Liver (tissue), 3 donors: ENCODE measurements around the gene LPAR1.

Experiments
- CTCF ChIP-seq: fragments of 150-350 bp; IDR thresholded peaks from 2 replicates; pipeline ENCODE4 v1.5.1; 2017; ENCODE audit warnings: improper control_type of control experiment, low read depth, low read length; ENCODE audit not compliant: missing input control
- FOXA2 ChIP-seq: IDR thresholded peaks from 2 replicates; pipeline ENCODE4 v1.6.1; 2016; ENCODE audit warnings: antibody characterized with exemption
- GABPA ChIP-seq, 2 donors: IDR thresholded peaks in 1 of 2; conservative IDR thresholded peaks in 1 of 2; 2 replicates each; pipeline ENCODE4 v1.6.1; 2016; ENCODE audit warnings: antibody characterized with exemption in 2 of 2, mild to moderate bottlenecking in 1 of 2, moderate library complexity in 1 of 2
- JUND ChIP-seq, 2 donors: IDR thresholded peaks; 2 replicates each; pipeline ENCODE4 v1.6.1; 2016; ENCODE audit warnings: antibody characterized with exemption in 2 of 2
- MAX ChIP-seq: IDR thresholded peaks from 2 replicates; pipeline ENCODE4 v1.6.1; 2016; ENCODE audit warnings: antibody characterized with exemption
- RAD21 ChIP-seq, 2 donors: IDR thresholded peaks; 2 replicates each; pipeline ENCODE4 v1.6.1; 2016; ENCODE audit warnings: antibody characterized with exemption in 2 of 2, mild to moderate bottlenecking in 2 of 2
- REST ChIP-seq: IDR thresholded peaks from 2 replicates; pipeline ENCODE4 v1.6.1; 2016; ENCODE audit warnings: antibody characterized with exemption, mild to moderate bottlenecking
- RXRA ChIP-seq, 2 donors: IDR thresholded peaks; 2 replicates each; pipeline ENCODE4 v1.6.1; 2017 to 2018; ENCODE audit warnings: antibody characterized with exemption in 2 of 2, mild to moderate bottlenecking in 1 of 2
- TAF1 ChIP-seq: conservative IDR thresholded peaks from 2 replicates; pipeline ENCODE4 v1.6.1; 2016; ENCODE audit warnings: antibody characterized with exemption, mild to moderate bottlenecking
- YY1 ChIP-seq: IDR thresholded peaks from 2 replicates; pipeline ENCODE4 v1.6.1; 2016; ENCODE audit warnings: antibody characterized with exemption, mild to moderate bottlenecking
- ZBTB33 ChIP-seq: IDR thresholded peaks from 2 replicates; pipeline ENCODE4 v1.6.1; 2016; ENCODE audit warnings: antibody characterized with exemption
- donor health status: healthy.
- donor health status: healthy.

GRCh38 chr9:110932863-110933262 is 105.4 kb downstream of the LPAR1 start:
- TF ChIP-seq CTCF (no peak), REST (no peak), YY1 (no peak), MAX (no peak), TAF1 (no peak), GABPA (IDR thresholded peaks at IDR 0.05 in 1 of 2, conservative IDR thresholded peaks at IDR 0.05 in 1 of 2) (no peak), ZBTB33 (no peak), RAD21 (IDR thresholded peaks at IDR 0.05) (no peak), RXRA (IDR thresholded peaks at IDR 0.05) (no peak), JUND (IDR thresholded peaks at IDR 0.05) (no peak), FOXA2 (no peak)
